ENCODE data around the gene FBXO47.
"Not testable (repeated sequence)": the region's sequence is repeated elsewhere in the genome, so short reads cannot be mapped to it uniquely, and the experiment has no call there.

FBXO47 gene

GRCh38 chr17:38981636-38982035 is 14.4 kb upstream of the FBXO47 start:
- DNase-seq (ENCODE audit: low read depth in 2 of 2, low spot score in 1 of 2) = no peak

- no peak for DNase-seq (ENCODE audit: low read depth in 2 of 2, low spot score in 1 of 2)
Observed at GRCh38 chr17:38980490-38981217, 13.5 kb upstream of the FBXO47 start.

DNA sequence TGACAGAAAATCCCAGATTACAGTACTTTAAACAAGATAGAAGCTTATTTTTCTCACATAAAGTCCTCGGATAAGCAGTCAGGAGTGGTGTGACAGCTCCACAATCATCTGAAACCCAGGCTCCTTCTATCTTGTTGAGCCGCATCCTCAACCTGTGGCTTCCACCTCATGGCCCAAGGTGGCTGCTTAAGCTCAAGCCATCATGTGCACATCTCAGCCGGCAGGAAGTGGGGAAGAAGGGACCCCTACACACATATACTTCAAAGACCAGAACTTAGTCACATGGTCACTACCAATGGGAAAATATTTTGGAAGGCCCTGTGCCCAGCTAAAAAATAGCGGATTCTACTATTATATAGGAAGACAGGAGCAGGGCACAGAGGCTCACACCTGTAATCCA is 11.0 kb upstream of the FBXO47 start:
- DNase-seq (ENCODE audit: low read depth in 2 of 2, low spot score in 1 of 2) = no peak

DNA sequence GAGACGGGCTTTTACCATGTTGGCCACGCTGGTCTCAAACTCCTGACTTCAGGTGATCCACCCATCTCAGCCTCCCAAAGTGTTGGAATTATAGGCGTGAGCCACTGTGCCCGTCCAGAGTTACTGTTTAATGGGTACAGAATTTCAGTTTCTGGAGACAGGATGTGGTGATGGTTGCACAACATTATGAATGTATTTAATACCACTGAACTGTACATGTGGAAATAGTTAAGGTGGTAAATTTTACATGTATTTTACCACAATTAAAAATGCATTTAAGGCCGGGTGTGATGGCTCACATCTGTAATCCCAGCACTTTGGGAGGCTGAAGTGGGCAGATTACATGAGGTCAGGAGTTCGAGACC is 9.0 kb upstream of the FBXO47 start:
- DNase-seq (ENCODE audit: low read depth in 2 of 2, low spot score in 1 of 2) = not testable (repeated sequence)

GRCh38 chr17:38970804-38971203 is 3.6 kb upstream of the FBXO47 start:
- no peak for DNase-seq (ENCODE audit: low read depth in 2 of 2, low spot score in 1 of 2)

- no peak for DNase-seq (ENCODE audit: low read depth in 2 of 2, low spot score in 1 of 2)
Observed at GRCh38 chr17:38970128-38970527, 2.9 kb upstream of the FBXO47 start.

DNA sequence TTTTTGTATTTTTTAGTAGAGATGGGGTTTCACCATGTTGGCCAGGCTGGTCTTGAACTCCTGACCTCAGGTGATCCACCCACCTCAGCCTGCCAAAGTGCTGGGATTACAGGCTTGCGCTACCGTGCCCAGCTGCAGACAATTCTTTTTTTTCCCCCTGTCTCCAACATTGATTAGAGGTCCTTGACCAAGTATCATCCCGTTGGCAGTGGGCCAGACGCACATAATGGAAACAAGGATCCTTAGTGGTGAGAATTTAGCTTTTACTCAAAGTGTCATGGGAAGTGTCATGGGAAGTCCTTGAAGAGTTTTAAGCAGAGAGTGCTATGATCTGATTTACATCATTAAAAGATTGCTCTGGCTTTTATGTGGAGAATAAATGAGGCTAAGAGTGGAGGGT is 2.1 kb upstream of the FBXO47 start:
- DNase-seq (ENCODE audit: low read depth in 2 of 2, low spot score in 1 of 2) = no peak

DNA sequence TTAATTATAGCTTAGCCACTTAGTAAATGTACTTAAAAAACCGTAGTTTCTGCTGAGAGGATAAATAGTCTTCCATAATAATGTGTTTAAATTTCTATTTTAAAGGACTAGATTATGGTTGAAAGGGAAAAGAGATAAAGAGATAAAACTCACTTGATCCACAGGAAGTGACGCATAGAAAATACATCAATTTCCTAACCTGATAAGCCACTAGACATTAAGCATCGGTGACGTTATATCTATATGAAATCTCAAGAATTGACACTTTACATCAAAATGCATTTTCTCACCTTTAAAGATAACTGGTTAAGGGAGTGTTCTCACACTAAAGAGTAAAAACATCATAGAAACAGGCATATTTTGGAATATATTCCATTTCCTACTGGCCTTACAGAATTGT is 5.8 kb downstream of the FBXO47 start:
- no peak for DNase-seq (ENCODE audit: low read depth in 2 of 2, low spot score in 1 of 2)

DNA sequence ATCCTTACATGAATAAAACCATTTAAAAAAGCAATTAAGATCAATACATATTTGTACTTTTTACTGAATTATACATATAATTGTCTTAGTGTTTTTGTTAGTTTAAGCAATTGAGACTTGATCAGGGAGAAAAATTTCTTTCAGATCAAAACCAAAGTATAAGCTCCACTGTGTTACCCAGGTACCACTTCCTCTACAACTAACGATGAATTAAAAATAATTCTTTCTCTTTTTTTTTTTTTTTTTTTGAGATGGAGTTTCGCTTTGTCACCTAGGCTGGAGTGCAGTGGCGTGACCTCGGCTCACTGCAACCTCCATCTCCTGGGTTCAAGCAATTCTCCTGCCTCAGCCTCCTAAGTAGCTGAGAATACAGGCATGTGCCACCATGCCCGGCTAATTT is 6.8 kb downstream of the FBXO47 start:
- no peak for DNase-seq (ENCODE audit: low read depth in 2 of 2, low spot score in 1 of 2)

GRCh38 chr17:38959508-38959907 is 7.7 kb downstream of the FBXO47 start:
- DNase-seq (ENCODE audit: low read depth in 2 of 2, low spot score in 1 of 2) = no peak

GRCh38 chr17:38958756-38959155 is 8.4 kb downstream of the FBXO47 start:
- DNase-seq (ENCODE audit: low read depth in 2 of 2, low spot score in 1 of 2) = no peak

- DNase-seq (ENCODE audit: low read depth in 2 of 2, low spot score in 1 of 2) = no peak
Observed at GRCh38 chr17:38958326-38958725, 8.9 kb downstream of the FBXO47 start.

DNA sequence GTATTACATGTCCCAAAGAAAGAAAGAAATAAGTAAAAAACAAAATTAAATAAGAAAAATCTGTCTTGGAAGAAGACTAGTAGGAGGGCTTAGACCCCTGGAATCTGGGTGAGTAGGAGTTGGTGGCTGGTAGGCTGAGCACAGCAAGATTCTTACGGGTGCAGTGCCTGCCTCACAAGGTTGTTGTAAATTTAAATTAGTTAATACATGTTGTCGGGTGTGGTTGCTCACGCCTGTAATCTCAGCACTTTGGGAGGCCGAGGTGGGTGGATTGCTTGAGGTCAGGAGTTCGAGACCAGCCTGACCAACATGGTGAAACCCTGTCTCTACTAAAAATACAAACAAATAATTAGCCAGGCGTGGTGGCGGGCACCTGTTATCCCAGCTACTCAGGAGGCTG is 13.4 kb downstream of the FBXO47 start:
- DNase-seq (ENCODE audit: low read depth in 2 of 2, low spot score in 1 of 2) = not testable (repeated sequence)

- DNase-seq (ENCODE audit: low read depth in 2 of 2, low spot score in 1 of 2) = no peak
Observed at GRCh38 chr17:38947189-38947588, 20.0 kb downstream of the FBXO47 start.

DNA sequence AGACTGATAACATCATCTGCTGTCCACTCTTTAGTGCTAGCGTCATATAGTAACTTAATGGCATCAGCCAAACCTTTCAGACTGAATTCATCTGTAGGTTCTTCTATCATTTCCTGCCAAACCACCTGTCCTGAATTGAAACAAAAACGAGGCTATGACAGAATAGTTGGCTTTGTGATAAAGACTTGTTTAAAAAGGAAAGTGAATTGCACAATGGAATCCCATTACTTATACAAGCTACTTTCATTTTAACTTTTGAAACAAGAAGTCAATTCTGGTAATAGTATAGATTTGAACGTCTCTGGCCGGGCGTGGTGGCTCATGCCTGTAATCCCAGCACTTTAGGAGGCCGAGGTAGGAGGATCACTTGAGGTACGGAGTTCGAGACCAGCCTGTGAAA is 23.6 kb downstream of the FBXO47 start:
- DNase-seq (ENCODE audit: low read depth in 2 of 2, low spot score in 1 of 2) = no peak

GRCh38 chr17:38942696-38943334 is 24.4 kb downstream of the FBXO47 start:
- DNase-seq (ENCODE audit: low read depth in 2 of 2, low spot score in 1 of 2) = no peak

- DNase-seq (ENCODE audit: low read depth in 2 of 2, low spot score in 1 of 2) = no peak
Observed at GRCh38 chr17:38940404-38940803, 26.8 kb downstream of the FBXO47 start.

- DNase-seq (ENCODE audit: low read depth in 2 of 2, low spot score in 1 of 2) = no peak
Observed at GRCh38 chr17:38939987-38940386, 27.2 kb downstream of the FBXO47 start.

GRCh38 chr17:38933962-38934361 is 33.2 kb downstream of the FBXO47 start:
- DNase-seq (ENCODE audit: low read depth in 2 of 2, low spot score in 1 of 2) = not testable (repeated sequence)

DNA sequence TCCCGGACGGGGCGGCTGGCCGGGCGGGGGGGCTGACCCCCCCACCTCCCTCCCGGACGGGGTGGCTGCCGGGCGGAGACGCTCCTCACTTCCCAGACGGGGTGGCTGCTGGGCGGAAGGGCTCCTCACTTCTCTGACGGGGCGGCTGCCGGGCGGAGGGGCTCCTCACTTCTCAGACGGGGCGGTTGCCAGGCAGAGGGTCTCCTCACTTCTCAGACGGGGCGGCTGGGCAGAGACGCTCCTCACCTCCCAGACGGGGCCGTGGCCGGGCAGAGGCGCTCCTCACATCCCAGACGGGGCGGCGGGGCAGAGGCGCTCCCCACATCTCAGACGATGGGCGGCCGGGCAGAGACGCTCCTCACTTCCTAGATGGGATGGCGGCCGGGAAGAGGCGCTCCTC is 36.4 kb downstream of the FBXO47 start:
- not testable (repeated sequence) for DNase-seq (ENCODE audit: low read depth in 2 of 2, low spot score in 1 of 2)

- no peak for DNase-seq (ENCODE audit: low read depth in 2 of 2, low spot score in 1 of 2)
Observed at GRCh38 chr17:38926293-38927070, 40.7 kb downstream of the FBXO47 start.
